ENCODE results near the gene SAG. TPM values are rescaled to one million over a fixed set of nuclear protein-coding genes. Genes with fewer than 3 reads are reported as not detected.

SAG gene
- total RNA-seq, 1 donor from 2014 or later, result not detected

DNA sequence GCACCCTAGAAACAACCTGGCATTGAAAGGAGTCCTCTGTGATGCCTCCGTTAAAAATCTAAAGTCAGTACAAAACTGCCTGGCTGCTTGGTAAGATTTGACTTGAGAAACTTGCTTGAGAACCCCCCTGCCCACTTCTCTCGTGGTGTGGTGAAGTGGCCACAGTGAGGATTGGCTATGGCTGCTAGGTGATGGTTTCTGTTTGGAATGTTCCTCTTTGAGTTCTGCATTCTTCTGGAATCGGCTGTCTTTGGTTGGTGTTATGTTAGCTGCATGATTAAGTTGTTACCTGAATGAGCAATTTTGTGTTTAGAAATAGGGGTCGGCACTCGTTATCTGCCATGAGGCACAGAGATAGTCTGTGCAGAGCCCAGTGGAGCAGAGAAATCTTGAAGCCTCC is 21.7 kb upstream of the SAG start:
- Histone ChIP-seq H3K9me3 (ENCODE audit: control insufficient read depth in 3 of 3, low read length in 3 of 3) (no peaks in the 10 kb centered on the region), H3K9ac (ENCODE audit: low read depth in 1 of 3, low read length in 3 of 3) (no peak overlapping the region), H3K4me3 (ENCODE audit: low read length in 3 of 3) (no peak overlapping the region), H3K27ac (ENCODE audit: low read depth, low read length) (no peak overlapping the region), H3K4me1 (ENCODE audit: control insufficient read depth in 3 of 3, insufficient read depth in 3 of 3, low read length in 3 of 3) (no peaks in the 10 kb centered on the region), H3K27me3 (ENCODE audit: control insufficient read depth in 3 of 3, insufficient read depth in 3 of 3, low read length in 3 of 3) (no peaks in the 10 kb centered on the region), H3K36me3 (ENCODE audit: control insufficient read depth in 3 of 3, insufficient read depth in 3 of 3, low read length in 3 of 3) (peaks cover 32 to 70% (median 56%) of the 10 kb centered on the region in 3 donors)

DNA sequence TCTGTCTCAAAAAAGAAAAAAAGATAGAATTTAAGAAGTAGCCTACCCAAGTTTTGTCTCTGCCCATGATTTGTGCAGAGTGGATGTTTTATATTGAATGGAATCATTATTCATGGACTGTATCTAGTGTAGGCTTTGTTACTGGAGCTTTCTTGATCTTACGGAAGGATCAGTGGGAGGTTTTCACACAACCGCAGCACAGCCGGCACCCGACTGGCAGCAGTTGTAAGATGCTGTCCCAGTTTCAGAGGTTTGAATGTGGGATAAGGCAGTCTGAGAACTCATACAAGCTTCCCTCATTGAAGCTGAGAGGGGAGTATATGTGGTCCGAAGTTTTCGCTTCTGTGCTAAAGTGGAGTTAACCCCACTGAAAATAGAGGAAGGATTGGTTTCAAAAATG is 19.7 kb upstream of the SAG start:
- no peak overlapping the region for H3K27ac ChIP-seq (ENCODE audit: low read depth, low read length)
- peaks cover 52 to 71% (median 56%) of the 10 kb centered on the region in 3 donors for H3K36me3 ChIP-seq (ENCODE audit: control insufficient read depth in 3 of 3, insufficient read depth in 3 of 3, low read length in 3 of 3)
- H3K9me3 ChIP-seq (ENCODE audit: control insufficient read depth in 3 of 3, low read length in 3 of 3), result no peaks in the 10 kb centered on the region
- no peaks in the 10 kb centered on the region for H3K27me3 ChIP-seq (ENCODE audit: control insufficient read depth in 3 of 3, insufficient read depth in 3 of 3, low read length in 3 of 3)
- H3K4me1 ChIP-seq (ENCODE audit: control insufficient read depth in 3 of 3, insufficient read depth in 3 of 3, low read length in 3 of 3), result no peaks in the 10 kb centered on the region
- H3K4me3 ChIP-seq (ENCODE audit: low read length in 3 of 3), result no peak overlapping the region
- H3K9ac ChIP-seq (ENCODE audit: low read depth in 1 of 3, low read length in 3 of 3), result no peak overlapping the region

DNA sequence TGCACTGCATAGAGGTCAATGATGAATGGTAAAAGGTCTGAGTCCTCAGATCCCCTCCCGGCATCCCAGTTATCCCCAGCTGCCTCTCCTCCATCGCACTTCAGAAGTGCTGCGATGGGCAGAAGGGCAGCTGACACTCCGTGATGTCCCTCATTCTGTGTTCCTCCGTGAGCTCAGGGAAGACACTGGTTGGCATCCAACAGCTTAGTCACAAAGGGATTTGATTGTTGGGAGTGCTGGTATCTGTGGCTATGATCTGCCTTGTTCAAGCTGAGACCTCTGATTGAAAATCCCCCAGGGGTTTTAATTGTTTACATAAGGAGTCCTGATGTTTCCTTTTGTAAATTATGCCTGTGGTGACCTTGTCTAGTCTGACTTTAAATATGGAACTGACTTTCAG is 19.0 kb upstream of the SAG start:
- Histone ChIP-seq H3K4me3 (ENCODE audit: low read length in 3 of 3) (no peak overlapping the region), H3K36me3 (ENCODE audit: control insufficient read depth in 3 of 3, insufficient read depth in 3 of 3, low read length in 3 of 3) (peaks cover 60 to 76% (median 62%) of the 10 kb centered on the region in 3 donors), H3K9me3 (ENCODE audit: control insufficient read depth in 3 of 3, low read length in 3 of 3) (no peaks in the 10 kb centered on the region), H3K27ac (ENCODE audit: low read depth, low read length) (no peak overlapping the region), H3K27me3 (ENCODE audit: control insufficient read depth in 3 of 3, insufficient read depth in 3 of 3, low read length in 3 of 3) (no peaks in the 10 kb centered on the region), H3K9ac (ENCODE audit: low read depth in 1 of 3, low read length in 3 of 3) (no peak overlapping the region), H3K4me1 (ENCODE audit: control insufficient read depth in 3 of 3, insufficient read depth in 3 of 3, low read length in 3 of 3) (no peaks in the 10 kb centered on the region)

DNA sequence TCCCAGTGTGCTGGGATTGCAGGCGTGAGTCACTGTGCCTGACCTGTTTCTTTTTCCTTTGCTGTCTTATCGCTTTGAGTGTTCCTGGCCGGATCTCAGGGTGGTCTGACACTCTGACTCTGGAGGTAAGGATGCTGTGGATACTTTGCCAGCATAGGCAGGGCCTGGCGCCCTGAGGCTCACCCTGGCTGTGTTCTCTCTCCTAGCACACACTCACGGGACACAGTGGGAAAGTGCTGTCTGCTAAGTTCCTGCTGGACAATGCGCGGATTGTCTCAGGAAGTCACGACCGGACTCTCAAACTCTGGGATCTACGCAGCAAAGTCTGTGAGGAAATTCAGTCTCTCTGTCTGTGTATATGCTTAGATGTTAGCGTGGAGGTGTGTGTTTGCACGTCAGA is 18.0 kb upstream of the SAG start:
- H3K4me3 ChIP-seq (ENCODE audit: low read length in 3 of 3), result no peak overlapping the region
- H3K27ac ChIP-seq (ENCODE audit: low read depth, low read length), result no peak overlapping the region
- H3K9me3 ChIP-seq (ENCODE audit: control insufficient read depth in 3 of 3, low read length in 3 of 3), result no peaks in the 10 kb centered on the region
- no peak overlapping the region for H3K9ac ChIP-seq (ENCODE audit: low read depth in 1 of 3, low read length in 3 of 3)
- H3K36me3 ChIP-seq (ENCODE audit: control insufficient read depth in 3 of 3, insufficient read depth in 3 of 3, low read length in 3 of 3), result peaks cover 69 to 83% (median 71%) of the 10 kb centered on the region in 3 donors
- H3K27me3 ChIP-seq (ENCODE audit: control insufficient read depth in 3 of 3, insufficient read depth in 3 of 3, low read length in 3 of 3), result no peaks in the 10 kb centered on the region
- no peaks in the 10 kb centered on the region for H3K4me1 ChIP-seq (ENCODE audit: control insufficient read depth in 3 of 3, insufficient read depth in 3 of 3, low read length in 3 of 3)

DNA sequence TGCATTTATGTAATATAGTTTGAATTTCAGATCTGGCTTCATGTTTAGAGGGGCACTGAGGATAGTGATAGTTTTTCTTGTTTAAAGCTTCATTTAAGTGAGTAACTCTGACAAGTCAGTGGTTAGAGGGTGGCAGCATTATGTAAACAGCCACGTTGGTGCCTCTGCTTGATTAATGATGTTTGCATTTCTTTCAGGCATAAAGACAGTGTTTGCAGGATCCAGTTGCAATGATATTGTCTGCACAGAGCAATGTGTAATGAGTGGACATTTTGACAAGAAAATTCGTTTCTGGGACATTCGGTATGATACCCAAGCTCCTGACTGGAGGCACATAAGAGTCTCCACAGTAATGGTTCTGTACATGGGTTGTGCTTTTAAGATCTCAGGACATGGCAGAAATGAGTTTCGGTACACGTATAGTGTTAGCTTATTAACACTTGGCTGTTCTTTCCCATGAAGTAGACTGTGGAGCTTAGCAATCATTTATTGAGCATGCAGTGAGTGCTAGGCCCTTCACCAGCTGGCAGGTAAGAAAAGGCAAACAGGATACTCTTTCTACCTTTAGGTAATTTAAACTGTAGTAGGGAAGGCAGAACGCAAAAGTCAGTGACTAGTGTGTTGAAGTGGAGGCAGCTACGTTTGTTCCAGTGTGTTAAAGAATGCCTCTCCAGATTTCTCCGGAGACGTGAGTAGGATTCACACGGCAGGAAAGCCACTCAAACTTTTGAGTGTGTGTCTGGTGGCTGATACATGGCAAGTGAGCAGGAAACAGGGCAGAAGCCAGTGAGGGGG is 17.4 kb upstream of the SAG start:
- H3K27ac ChIP-seq (ENCODE audit: low read depth, low read length), result no peak overlapping the region
- no peak overlapping the region for H3K4me3 ChIP-seq (ENCODE audit: low read length in 3 of 3)
- peaks cover 70 to 83% (median 70%) of the 10 kb centered on the region in 3 donors for H3K36me3 ChIP-seq (ENCODE audit: control insufficient read depth in 3 of 3, insufficient read depth in 3 of 3, low read length in 3 of 3)
- H3K4me1 ChIP-seq (ENCODE audit: control insufficient read depth in 3 of 3, insufficient read depth in 3 of 3, low read length in 3 of 3), result no peaks in the 10 kb centered on the region
- no peaks in the 10 kb centered on the region for H3K27me3 ChIP-seq (ENCODE audit: control insufficient read depth in 3 of 3, insufficient read depth in 3 of 3, low read length in 3 of 3)
- no peaks in the 10 kb centered on the region for H3K9me3 ChIP-seq (ENCODE audit: control insufficient read depth in 3 of 3, low read length in 3 of 3)
- no peak overlapping the region for H3K9ac ChIP-seq (ENCODE audit: low read depth in 1 of 3, low read length in 3 of 3)

DNA sequence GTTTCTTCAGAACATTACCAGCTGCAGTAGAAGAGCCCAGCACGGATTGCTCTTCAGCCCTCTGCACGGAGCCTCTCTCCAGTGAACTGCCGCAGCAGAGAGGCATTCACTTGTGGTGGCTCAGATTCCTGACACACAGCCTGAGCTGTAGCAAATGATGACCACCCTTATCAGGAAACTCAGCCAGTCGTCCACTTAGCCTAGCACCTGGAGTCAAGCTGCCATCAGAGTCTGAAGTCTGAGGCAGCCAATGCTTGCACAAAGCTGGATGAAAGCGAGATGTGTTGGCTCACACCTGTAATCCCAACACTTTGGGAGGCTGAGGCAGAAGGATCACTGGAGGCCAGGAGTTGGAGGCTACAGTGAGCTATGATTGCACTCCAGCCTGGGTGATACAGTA is 11.7 kb upstream of the SAG start:
- H3K4me1 ChIP-seq (ENCODE audit: control insufficient read depth in 3 of 3, insufficient read depth in 3 of 3, low read length in 3 of 3), result no peaks in the 10 kb centered on the region
- H3K9me3 ChIP-seq (ENCODE audit: control insufficient read depth in 3 of 3, low read length in 3 of 3), result no peaks in the 10 kb centered on the region
- no peak overlapping the region for H3K27ac ChIP-seq (ENCODE audit: low read depth, low read length)
- H3K9ac ChIP-seq (ENCODE audit: low read depth in 1 of 3, low read length in 3 of 3), result no peak overlapping the region
- H3K27me3 ChIP-seq (ENCODE audit: control insufficient read depth in 3 of 3, insufficient read depth in 3 of 3, low read length in 3 of 3), result no peaks in the 10 kb centered on the region
- no peak overlapping the region for H3K4me3 ChIP-seq (ENCODE audit: low read length in 3 of 3)
- H3K36me3 ChIP-seq (ENCODE audit: control insufficient read depth in 3 of 3, insufficient read depth in 3 of 3, low read length in 3 of 3), result peaks cover 51 to 54% (median 52%) of the 10 kb centered on the region in 3 donors

DNA sequence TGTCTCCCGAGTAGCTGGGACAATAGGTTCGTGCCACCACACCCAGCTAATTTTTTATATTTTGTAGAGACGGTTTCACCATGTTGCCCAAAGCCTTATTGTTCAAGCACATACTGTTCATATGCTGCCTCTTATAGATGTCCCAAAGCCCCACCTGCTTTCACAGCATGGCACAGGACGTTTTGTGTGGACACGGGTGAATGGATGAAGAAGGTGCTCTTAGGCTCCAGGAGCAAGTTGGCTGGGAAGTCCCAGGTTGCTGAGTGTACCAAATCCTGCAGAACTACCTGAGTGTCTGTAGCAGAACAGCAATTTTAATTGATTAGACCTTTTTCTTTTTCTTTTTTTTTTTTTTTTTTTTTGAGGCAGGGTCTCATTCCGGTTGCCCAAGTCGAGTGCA is 10.5 kb upstream of the SAG start:
- Histone ChIP-seq H3K4me1 (ENCODE audit: control insufficient read depth in 3 of 3, insufficient read depth in 3 of 3, low read length in 3 of 3) (no peaks in the 10 kb centered on the region), H3K27ac (ENCODE audit: low read depth, low read length) (no peak overlapping the region), H3K27me3 (ENCODE audit: control insufficient read depth in 3 of 3, insufficient read depth in 3 of 3, low read length in 3 of 3) (no peaks in the 10 kb centered on the region), H3K4me3 (ENCODE audit: low read length in 3 of 3) (no peak overlapping the region), H3K36me3 (ENCODE audit: control insufficient read depth in 3 of 3, insufficient read depth in 3 of 3, low read length in 3 of 3) (peaks cover 39 to 42% (median 40%) of the 10 kb centered on the region in 3 donors), H3K9me3 (ENCODE audit: control insufficient read depth in 3 of 3, low read length in 3 of 3) (no peaks in the 10 kb centered on the region), H3K9ac (ENCODE audit: low read depth in 1 of 3, low read length in 3 of 3) (no peak overlapping the region)

DNA sequence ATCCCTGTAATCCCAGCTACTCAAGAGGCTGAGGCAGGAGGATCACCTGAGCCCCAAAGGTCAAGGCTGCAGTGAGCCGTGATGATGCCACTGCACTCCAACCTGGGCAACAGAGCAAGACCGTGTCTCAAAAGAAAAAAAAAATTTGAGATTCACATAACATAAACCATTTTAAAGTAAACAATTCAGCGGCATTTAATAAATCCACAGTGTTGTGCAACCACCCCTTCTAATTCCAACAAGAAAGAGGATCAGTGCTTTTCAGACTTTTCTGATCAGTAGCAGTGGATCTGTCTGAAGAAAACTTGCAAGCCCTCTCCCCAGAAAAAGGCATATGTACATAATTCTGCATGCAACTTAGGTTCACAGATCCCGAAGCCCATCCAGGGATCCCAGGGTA is 7.2 kb upstream of the SAG start:
- Histone ChIP-seq H3K27me3 (ENCODE audit: control insufficient read depth in 3 of 3, insufficient read depth in 3 of 3, low read length in 3 of 3) (no peaks in the 10 kb centered on the region), H3K4me1 (ENCODE audit: control insufficient read depth in 3 of 3, insufficient read depth in 3 of 3, low read length in 3 of 3) (no peaks in the 10 kb centered on the region), H3K4me3 (ENCODE audit: low read length in 3 of 3) (no peak overlapping the region), H3K27ac (ENCODE audit: low read depth, low read length) (no peak overlapping the region), H3K9me3 (ENCODE audit: control insufficient read depth in 3 of 3, low read length in 3 of 3) (no peaks in the 10 kb centered on the region), H3K9ac (ENCODE audit: low read depth in 1 of 3, low read length in 3 of 3) (no peak overlapping the region), H3K36me3 (ENCODE audit: control insufficient read depth in 3 of 3, insufficient read depth in 3 of 3, low read length in 3 of 3) (peaks cover 8 to 9% (median 9%) of the 10 kb centered on the region in 3 donors)

DNA sequence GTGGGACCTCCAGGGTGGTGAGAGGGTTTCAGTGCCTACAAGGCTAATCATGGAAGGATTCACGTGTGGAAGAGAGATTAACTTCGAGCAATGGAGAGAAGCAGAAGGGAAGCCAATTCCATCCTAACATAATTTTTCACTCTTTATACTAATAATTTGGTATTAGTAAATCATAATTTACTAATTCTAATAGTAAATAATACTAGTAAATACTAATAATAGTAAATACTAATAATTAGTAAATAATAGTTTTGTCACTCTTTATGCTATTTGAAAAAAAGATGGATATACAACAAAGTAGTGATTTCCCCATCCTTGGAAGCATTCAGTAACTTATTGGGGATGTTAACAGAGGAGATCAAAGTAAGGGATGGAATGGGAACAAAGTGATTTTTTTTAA is 6.4 kb upstream of the SAG start:
- H3K36me3 ChIP-seq (ENCODE audit: control insufficient read depth in 3 of 3, insufficient read depth in 3 of 3, low read length in 3 of 3), result peaks cover 1 to 3% (median 2%) of the 10 kb centered on the region in 3 donors
- no peaks in the 10 kb centered on the region for H3K9me3 ChIP-seq (ENCODE audit: control insufficient read depth in 3 of 3, low read length in 3 of 3)
- H3K9ac ChIP-seq (ENCODE audit: low read depth in 1 of 3, low read length in 3 of 3), result no peak overlapping the region
- H3K4me3 ChIP-seq (ENCODE audit: low read length in 3 of 3), result no peak overlapping the region
- no peaks in the 10 kb centered on the region for H3K4me1 ChIP-seq (ENCODE audit: control insufficient read depth in 3 of 3, insufficient read depth in 3 of 3, low read length in 3 of 3)
- no peaks in the 10 kb centered on the region for H3K27me3 ChIP-seq (ENCODE audit: control insufficient read depth in 3 of 3, insufficient read depth in 3 of 3, low read length in 3 of 3)
- no peak overlapping the region for H3K27ac ChIP-seq (ENCODE audit: low read depth, low read length)

DNA sequence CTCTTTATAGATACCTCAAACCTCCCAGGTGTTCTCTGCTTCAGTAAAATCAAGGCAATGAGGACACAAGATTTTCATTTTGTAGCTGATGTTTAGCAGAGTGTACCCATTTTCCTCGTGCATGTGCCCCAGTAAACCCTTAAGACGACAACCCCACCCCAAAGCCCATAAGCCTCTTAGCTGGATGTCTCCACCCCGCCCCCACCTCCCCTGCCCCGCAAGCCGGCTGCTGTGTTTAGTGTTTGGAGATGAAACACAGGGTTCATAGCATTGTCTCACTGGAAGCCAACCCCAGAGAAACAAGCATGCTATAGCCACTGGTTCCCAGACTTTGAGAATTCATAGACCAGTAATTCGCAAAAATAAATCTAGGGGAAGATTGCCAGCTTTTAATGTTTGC is 5.8 kb upstream of the SAG start:
- no peak overlapping the region for H3K27ac ChIP-seq (ENCODE audit: low read depth, low read length)
- no peaks in the 10 kb centered on the region for H3K27me3 ChIP-seq (ENCODE audit: control insufficient read depth in 3 of 3, insufficient read depth in 3 of 3, low read length in 3 of 3)
- no peaks in the 10 kb centered on the region for H3K4me1 ChIP-seq (ENCODE audit: control insufficient read depth in 3 of 3, insufficient read depth in 3 of 3, low read length in 3 of 3)
- no peaks in the 10 kb centered on the region for H3K36me3 ChIP-seq (ENCODE audit: control insufficient read depth in 3 of 3, insufficient read depth in 3 of 3, low read length in 3 of 3)
- no peak overlapping the region for H3K9ac ChIP-seq (ENCODE audit: low read depth in 1 of 3, low read length in 3 of 3)
- no peak overlapping the region for H3K4me3 ChIP-seq (ENCODE audit: low read length in 3 of 3)
- H3K9me3 ChIP-seq (ENCODE audit: control insufficient read depth in 3 of 3, low read length in 3 of 3), result no peaks in the 10 kb centered on the region
